ENCODE data around the gene SIRT4.
"Not testable (repeated sequence)": the region's sequence is repeated elsewhere in the genome, so short reads cannot be mapped to it uniquely, and the experiment has no call there.

Gene SIRT4, protein sequence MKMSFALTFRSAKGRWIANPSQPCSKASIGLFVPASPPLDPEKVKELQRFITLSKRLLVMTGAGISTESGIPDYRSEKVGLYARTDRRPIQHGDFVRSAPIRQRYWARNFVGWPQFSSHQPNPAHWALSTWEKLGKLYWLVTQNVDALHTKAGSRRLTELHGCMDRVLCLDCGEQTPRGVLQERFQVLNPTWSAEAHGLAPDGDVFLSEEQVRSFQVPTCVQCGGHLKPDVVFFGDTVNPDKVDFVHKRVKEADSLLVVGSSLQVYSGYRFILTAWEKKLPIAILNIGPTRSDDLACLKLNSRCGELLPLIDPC

GRCh38 chr12:120301962-120302815 lies at the start of gene SIRT4:
TSS of gene SIRT4 (plus strand) at chr12:120302321. CDS start at chr12:120303562, 1,241 bp downstream.
- peak; percentile 70 to 87 (median 77) for DNase-seq (ENCODE audit: low read depth in 3 of 3)

DNA sequence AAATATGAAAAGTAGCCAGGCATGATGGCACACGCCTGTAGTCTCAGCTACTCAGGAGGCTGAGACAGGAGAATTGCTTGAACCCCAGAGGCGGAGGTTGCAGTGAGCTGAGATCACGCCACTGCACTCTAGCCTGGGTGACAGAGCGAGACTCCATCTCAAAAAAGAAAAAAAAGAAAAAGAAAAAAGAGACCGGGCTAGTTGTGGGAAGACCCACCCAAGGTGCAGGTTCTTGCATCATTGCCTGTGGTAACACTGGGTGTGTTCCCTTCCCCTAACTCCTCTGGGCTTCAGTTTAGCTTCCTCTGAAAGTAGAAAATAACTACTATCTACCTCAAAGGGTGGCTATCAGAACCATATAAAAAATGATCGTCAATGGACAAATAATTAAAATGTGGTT lies 48.8 kb upstream of the SIRT4 start:
- not testable (repeated sequence) for DNase-seq (ENCODE audit: low read depth in 3 of 3)

DNA sequence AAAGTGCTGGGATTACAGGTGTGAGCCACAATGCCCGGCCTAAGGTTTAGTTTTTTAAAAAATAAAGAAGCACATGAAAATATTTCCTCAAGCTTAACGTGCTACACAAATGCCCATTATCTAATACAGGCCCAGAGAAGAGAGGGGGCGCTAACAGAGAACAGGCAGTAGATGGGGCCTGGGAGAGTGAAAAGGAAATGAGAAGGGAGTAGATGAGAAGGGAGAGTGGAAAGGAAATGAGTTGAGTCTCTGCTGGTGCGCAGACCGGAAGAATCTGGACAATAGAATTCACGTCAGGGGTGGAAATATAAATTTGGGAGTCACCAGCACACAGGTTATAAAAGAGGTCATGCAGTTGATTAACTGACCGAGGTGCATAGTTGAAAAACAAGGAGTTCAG lies 47.3 kb upstream of the SIRT4 start:
- no peak for DNase-seq (ENCODE audit: low read depth in 3 of 3)

GRCh38 chr12:120257041-120257821 lies 44.9 kb upstream of the SIRT4 start:
- DNase-seq (ENCODE audit: low read depth in 3 of 3): no peak

DNA sequence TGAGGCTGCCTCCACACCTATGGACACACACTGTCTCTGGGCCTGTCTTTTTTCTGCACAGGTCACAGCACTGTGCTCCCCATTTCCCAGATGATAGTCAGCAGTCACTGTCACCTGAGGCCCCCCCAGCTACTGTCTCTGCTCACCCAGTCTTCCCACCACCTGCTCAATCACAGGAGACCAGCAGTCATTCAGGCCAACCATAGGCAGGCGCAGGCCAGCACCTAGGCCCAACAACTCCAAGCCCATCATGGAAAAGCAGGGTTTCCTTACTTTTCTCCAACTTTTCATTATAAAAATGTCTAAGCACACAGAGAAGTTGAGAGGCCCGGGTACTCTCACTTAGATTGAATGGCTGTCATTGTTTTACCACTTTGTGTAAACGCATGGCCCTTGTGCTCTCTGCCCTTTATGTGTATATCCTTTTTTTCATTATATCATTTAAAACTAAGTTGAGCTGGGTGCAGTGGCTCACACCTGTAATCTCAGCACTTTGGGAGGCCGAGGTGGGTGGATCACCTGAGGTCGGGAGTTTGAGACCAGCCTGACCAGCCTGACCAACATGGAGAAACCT lies 43.7 kb upstream of the SIRT4 start:
- DNase-seq (ENCODE audit: low read depth in 3 of 3): no peak

- no peak for DNase-seq (ENCODE audit: low read depth in 3 of 3)
These were observed 42.5 kb upstream of the SIRT4 start for GRCh38 chr12:120259418-120260202.

- no peak for DNase-seq (ENCODE audit: low read depth in 3 of 3)
These were observed 41.5 kb upstream of the SIRT4 start for GRCh38 chr12:120260607-120261006.

GRCh38 chr12:120261951-120262851 lies 39.9 kb upstream of the SIRT4 start:
- no peak for DNase-seq (ENCODE audit: low read depth in 3 of 3)

- DNase-seq (ENCODE audit: low read depth in 3 of 3): no peak
These were observed 39.0 kb upstream of the SIRT4 start for GRCh38 chr12:120262852-120263747.

- no peak for DNase-seq (ENCODE audit: low read depth in 3 of 3)
These were observed 38.4 kb upstream of the SIRT4 start for GRCh38 chr12:120263748-120264085.

- no peak for DNase-seq (ENCODE audit: low read depth in 3 of 3)
These were observed 37.8 kb upstream of the SIRT4 start for GRCh38 chr12:120264086-120264903.

DNA sequence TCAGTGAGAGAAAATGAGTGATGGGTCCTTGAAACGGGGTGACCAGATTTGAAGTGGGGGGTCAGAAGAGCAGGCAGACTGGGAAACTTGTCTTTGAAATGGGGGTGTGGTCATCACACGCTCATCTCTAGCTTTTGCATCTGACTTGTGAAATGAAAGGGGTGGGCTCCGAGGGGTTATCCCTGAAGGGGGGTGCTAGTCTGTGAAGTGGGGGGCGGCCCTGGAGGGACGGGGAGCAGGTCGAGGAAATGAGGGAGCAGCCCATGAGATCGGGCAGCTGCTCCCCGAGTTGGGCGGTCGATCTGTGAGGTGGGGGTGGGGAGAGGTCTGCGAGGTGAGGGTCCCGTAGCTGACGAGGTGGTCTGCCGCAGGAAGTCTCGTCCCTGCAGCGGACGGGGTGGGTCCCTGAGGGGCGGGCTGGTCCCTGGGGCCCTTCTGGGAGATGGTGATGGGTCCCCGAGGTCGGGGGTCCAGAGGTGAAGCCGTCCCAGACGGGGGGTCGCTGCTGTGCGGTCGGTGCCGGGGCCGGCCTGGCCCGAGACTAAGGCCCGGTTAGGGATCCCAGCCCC lies 37.1 kb upstream of the SIRT4 start:
- no peak for DNase-seq (ENCODE audit: low read depth in 3 of 3)

- peak; percentile 76 to 86 (median 85) for DNase-seq (ENCODE audit: low read depth in 3 of 3)
These were observed 36.5 kb upstream of the SIRT4 start, which contains the start of gene PXN for GRCh38 chr12:120265473-120266179. TSS of gene PXN (minus strand) at chr12:120265730. CDS start at chr12:120265629, 101 bp downstream.

- no peak for DNase-seq (ENCODE audit: low read depth in 3 of 3)
These were observed 35.8 kb upstream of the SIRT4 start for GRCh38 chr12:120266180-120266870.

GRCh38 chr12:120267736-120268135 lies 34.4 kb upstream of the SIRT4 start:
- no peak for DNase-seq (ENCODE audit: low read depth in 3 of 3)

DNA sequence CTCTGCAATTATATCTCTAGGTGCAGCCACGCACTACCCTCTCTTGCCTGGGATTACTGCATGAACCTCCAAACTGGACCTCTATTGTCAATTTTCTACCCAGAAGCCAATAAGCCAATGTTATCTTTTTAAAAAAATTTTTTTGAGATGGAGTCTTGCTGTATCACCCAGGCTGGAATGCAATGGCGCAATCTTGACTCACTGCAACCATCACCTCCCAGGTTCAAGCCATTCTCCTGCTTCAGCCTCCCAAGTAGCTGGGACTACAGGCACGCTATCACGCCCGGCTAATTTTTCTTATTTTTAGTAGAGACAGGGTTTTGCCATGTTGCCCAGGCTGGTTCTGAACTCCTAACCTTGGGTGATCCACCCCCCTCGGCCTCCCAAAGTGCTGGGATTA lies 25.4 kb upstream of the SIRT4 start:
- no peak for DNase-seq (ENCODE audit: low read depth in 3 of 3)
